ENCODE measurements around the gene TIMP4. TPM values are rescaled to one million over a fixed set of nuclear protein-coding genes. Genes with fewer than 3 reads are reported as not detected.

TIMP4 gene
- polyA plus RNA-seq, 2 of the 4 experiments (the other 2 are of a cell fraction): 15.7 to 16.0 TPM

- FAIRE-seq: no peak
- Histone ChIP-seq H3K4me1 (peaks cover 19% of the 10 kb centered on the region), H3K4me3 (no peak overlapping the region), H3K4me2 (no peak overlapping the region), H3K27ac (peak overlapping the region; percentile 3 to 90; a peak in 5 of 6 replicates), H3K9me3 (no peaks in the 10 kb centered on the region)
- CTCF ChIA-PET: interaction anchor here (0.9 to 32.2 kb wide), 5 partner anchors 8 to 294 kb away, joined by 3 to 976 read pairs (median 20); partner anchors contain the start of gene TIMP4
- DNase-seq (ENCODE audit: low read depth in 1 of 2, low spot score in 1 of 2): no peak
- no peak for TF ChIP-seq FOSL2 (IDR thresholded peaks at IDR 0.05)
- no peak for TF ChIP-seq FOSL2 (CRISPR knock-in tag; IDR thresholded peaks at IDR 0.05)
- no peak for TF ChIP-seq NPAS2 (CRISPR knock-in tag; IDR thresholded peaks at IDR 0.05; ENCODE audit: borderline replicate concordance)
- no peak for TF ChIP-seq HOXB5 (CRISPR knock-in tag; IDR thresholded peaks at IDR 0.05)
- TF ChIP-seq CBX2 (IDR thresholded peaks at IDR 0.05; ENCODE audit: borderline replicate concordance, low read depth): no peak
- WGBS (ENCODE audit: missing lambda C conversion rate): 72% methylated on average over 4 of the region's 4 CpGs
- no peak for ATAC-seq
- POLR2A ChIA-PET: no interaction called here
These were observed 27.3 kb upstream of the TIMP4 start for GRCh38 chr3:12186046-12186445.

- ChIA-PET POLR2A (no interaction called here), CTCF (interaction anchor here (0.6 to 32.2 kb wide), 8 partner anchors 5 to 301 kb away, joined by 3 to 976 read pairs (median 12); partner anchors contain the start of gene TIMP4)
- Histone ChIP-seq H3K27ac (no peak overlapping the region; a peak in 1 of 6 replicates), H3K4me1 (peaks cover 23% of the 10 kb centered on the region), H3K4me3 (no peak overlapping the region), H3K9me3 (no peaks in the 10 kb centered on the region), H3K4me2 (no peak overlapping the region)
- TF ChIP-seq HOXA7 (CRISPR knock-in tag; IDR thresholded peaks at IDR 0.05) (no peak), KDM5A (IDR thresholded peaks at IDR 0.05) (no peak), CEBPB (IDR thresholded peaks at IDR 0.05) (no peak), TFCP2L1 (CRISPR knock-in tag; IDR thresholded peaks at IDR 0.05) (no peak), BHLHE40 (IDR thresholded peaks at IDR 0.05; ENCODE audit: low read depth, low read length) (no peak), CHD4 (IDR thresholded peaks at IDR 0.05; ENCODE audit: borderline replicate concordance) (no peak), CBX2 (IDR thresholded peaks at IDR 0.05; ENCODE audit: borderline replicate concordance, low read depth) (no peak)
- FAIRE-seq: no peak
- 90% methylated on average over 5 of the region's 5 CpGs for WGBS (ENCODE audit: missing lambda C conversion rate)
- ATAC-seq: no peak
- DNase-seq (ENCODE audit: low read depth in 1 of 2, low spot score in 1 of 2): no peak
These were observed 26.5 kb upstream of the TIMP4 start for GRCh38 chr3:12185172-12185710.

- CTCF ChIA-PET: interaction anchor here (1.0 to 32.2 kb wide), 7 partner anchors 6 to 335 kb away, joined by 3 to 976 read pairs (median 20); partner anchors contain the start of gene TIMP4
- TF ChIP-seq CTCF (IDR thresholded peaks at IDR 0.05) (no peak), MAZ (IDR thresholded peaks at IDR 0.05; ENCODE audit: borderline replicate concordance, low read depth, low read length) (no peak), ZSCAN20 (CRISPR knock-in tag; IDR thresholded peaks at IDR 0.05) (no peak), ZC3H11A (IDR thresholded peaks at IDR 0.05) (no peak), EHMT2 (IDR thresholded peaks at IDR 0.05; ENCODE audit: low read depth) (no peak), JUN (IDR thresholded peaks at IDR 0.05) (no peak), ZNF302 (CRISPR knock-in tag; IDR thresholded peaks at IDR 0.05) (no peak), EP300 (IDR thresholded peaks at IDR 0.05) (no peak), RFX5 (IDR thresholded peaks at IDR 0.05) (no peak), SREBF2 (IDR thresholded peaks at IDR 0.05) (no peak), ATOH8 (CRISPR knock-in tag; IDR thresholded peaks at IDR 0.05; ENCODE audit: low read depth) (no peak), HMGXB4 (CRISPR knock-in tag; IDR thresholded peaks at IDR 0.05; ENCODE audit: borderline replicate concordance) (no peak), SMC3 (IDR thresholded peaks at IDR 0.05) (no peak), CEBPB (IDR thresholded peaks at IDR 0.05) (no peak), FOSL2 (IDR thresholded peaks at IDR 0.05) (no peak), FOSL2 (CRISPR knock-in tag; IDR thresholded peaks at IDR 0.05) (no peak), PBX3 (IDR thresholded peaks at IDR 0.05) (no peak), RAD21 (conservative IDR thresholded peaks at IDR 0.05 in 1 of 2, IDR thresholded peaks at IDR 0.05 in 1 of 2) (no peak), MYC (IDR thresholded peaks at IDR 0.05; ENCODE audit: borderline replicate concordance, low read length) (no peak), BHLHE40 (IDR thresholded peaks at IDR 0.05; ENCODE audit: low read depth, low read length) (no peak), CBX2 (IDR thresholded peaks at IDR 0.05; ENCODE audit: borderline replicate concordance, low read depth) (no peak)
- Histone ChIP-seq H3K27ac (peak overlapping the region in 1 of 2 experiments; percentile 38; a peak in 2 of 6 replicates), H3K9me3 (no peaks in the 10 kb centered on the region), H3K4me2 (no peak overlapping the region), H3K4me3 (no peak overlapping the region), H3K4me1 (peaks cover 27% of the 10 kb centered on the region)
- FAIRE-seq: no peak
- 92% methylated on average over 5 of the region's 5 CpGs for WGBS (ENCODE audit: missing lambda C conversion rate)
- POLR2A ChIA-PET: no interaction called here
- no peak for DNase-seq (ENCODE audit: low read depth in 1 of 2, low spot score in 1 of 2)
- no peak for ATAC-seq
These were observed 25.8 kb upstream of the TIMP4 start for GRCh38 chr3:12184541-12184940.

Measured in A549 (cell line).